ENCODE results near the gene ZNF146.

- TF ChIP-seq FOXM1 (IDR thresholded peaks at IDR 0.05; ENCODE audit: low read depth) (no peak), FOXJ3 (CRISPR knock-in tag; IDR thresholded peaks at IDR 0.05) (no peak), CTCF (IDR thresholded peaks at IDR 0.05) (no peak), EP300 (IDR thresholded peaks at IDR 0.05; ENCODE audit: borderline replicate concordance in 1 of 2, low read depth in 1 of 2, low read length in 1 of 2) (no peak), RAD21 (IDR thresholded peaks at IDR 0.05; ENCODE audit: low read length) (no peak), NFIC (IDR thresholded peaks at IDR 0.05; ENCODE audit: borderline replicate concordance) (no peak), EZH2phosphoT487 (IDR thresholded peaks at IDR 0.05; ENCODE audit: borderline replicate concordance, low read depth) (no peak)
These were observed 44.3 kb downstream of the ZNF146 start for GRCh38 chr19:36259211-36259610.

Measured in SK-N-SH (cell line).